Neutrophil (primary cell): ENCODE results near the gene MEGF9.

Source experiments
- H3K27ac ChIP-seq: fragments of 200-600 bp; sonication (generic); 2 replicates; pipeline ENCODE4 v1.5.1; 2016; ENCODE audit warnings: mild to moderate bottlenecking, moderate library complexity
- H3K27me3 ChIP-seq: fragments of 200-600 bp; sonication (generic); 2 replicates; pipeline ENCODE4 v1.6.0; 2016; ENCODE audit warnings: mild to moderate bottlenecking
- H3K36me3 ChIP-seq: fragments of 200-600 bp; sonication (generic); 2 replicates; pipeline ENCODE4 v1.5.1; 2017
- H3K4me1 ChIP-seq, 2 experiments: fragments of 200-600 bp in 1 of 2; sonication (generic) in 1 of 2; 1 replicate in 1 of 2; 2 replicates in 1 of 2; pipeline versions ENCODE4 v1.5.1 to v1.6.1; 2013 to 2016; ENCODE audit warnings: low read depth in 1 of 2, low read length in 1 of 2, mild to moderate bottlenecking in 1 of 2, moderate library complexity in 1 of 2; ENCODE audit not compliant: control insufficient read depth in 1 of 2, insufficient read depth in 1 of 2
- H3K4me3 ChIP-seq, 2 experiments: fragments of 200-600 bp in 1 of 2; sonication (generic) in 1 of 2; 1 replicate in 1 of 2; 2 replicates in 1 of 2; pipeline ENCODE4 v1.5.1; 2013 to 2016; ENCODE audit warnings: low read depth in 1 of 2, low read length in 1 of 2, mild to moderate bottlenecking in 1 of 2, moderate library complexity in 1 of 2
- H3K9me3 ChIP-seq: fragments of 200-600 bp; sonication (generic); 2 replicates; pipeline ENCODE4 v1.5.1; 2016
- TF ChIP-seq, protein P1 (sequence below): fragments of 200-600 bp; sonication (generic); IDR thresholded peaks from 2 replicates; pipeline ENCODE4 v1.5.1; 2016; ENCODE audit warnings: antibody characterized with exemption

The MEGF9 gene

DNA sequence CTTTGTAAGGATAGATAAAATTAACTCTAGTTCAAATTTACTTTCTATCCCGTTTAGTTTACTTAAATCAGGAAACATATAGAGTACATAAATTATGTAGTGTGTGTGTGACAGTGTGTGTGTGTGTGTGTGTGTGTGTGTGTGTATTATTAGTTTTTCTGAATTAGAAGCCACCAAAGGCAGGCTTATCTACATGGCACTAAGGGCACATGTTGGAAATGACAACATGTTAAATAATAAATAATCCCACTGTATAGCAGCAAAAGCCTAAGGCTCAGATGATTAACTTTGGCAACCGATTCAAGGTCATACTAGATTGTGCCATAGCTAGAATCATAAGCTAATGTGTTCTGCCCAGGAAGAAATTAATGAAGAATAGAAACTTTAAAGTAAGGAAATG is 54.6 kb downstream of the MEGF9 start:
- no peaks in the 10 kb centered on the region for H3K27me3 ChIP-seq
- H3K9me3 ChIP-seq = no peaks in the 10 kb centered on the region
- H3K27ac ChIP-seq = peak overlapping the region; percentile 40
- H3K36me3 ChIP-seq = peaks cover 45% of the 10 kb centered on the region
- H3K4me1 ChIP-seq = peaks cover 46 to 82% of the 10 kb centered on the region in 2 experiments
- no peak overlapping the region for H3K4me3 ChIP-seq
- TF ChIP-seq, protein P1, sequence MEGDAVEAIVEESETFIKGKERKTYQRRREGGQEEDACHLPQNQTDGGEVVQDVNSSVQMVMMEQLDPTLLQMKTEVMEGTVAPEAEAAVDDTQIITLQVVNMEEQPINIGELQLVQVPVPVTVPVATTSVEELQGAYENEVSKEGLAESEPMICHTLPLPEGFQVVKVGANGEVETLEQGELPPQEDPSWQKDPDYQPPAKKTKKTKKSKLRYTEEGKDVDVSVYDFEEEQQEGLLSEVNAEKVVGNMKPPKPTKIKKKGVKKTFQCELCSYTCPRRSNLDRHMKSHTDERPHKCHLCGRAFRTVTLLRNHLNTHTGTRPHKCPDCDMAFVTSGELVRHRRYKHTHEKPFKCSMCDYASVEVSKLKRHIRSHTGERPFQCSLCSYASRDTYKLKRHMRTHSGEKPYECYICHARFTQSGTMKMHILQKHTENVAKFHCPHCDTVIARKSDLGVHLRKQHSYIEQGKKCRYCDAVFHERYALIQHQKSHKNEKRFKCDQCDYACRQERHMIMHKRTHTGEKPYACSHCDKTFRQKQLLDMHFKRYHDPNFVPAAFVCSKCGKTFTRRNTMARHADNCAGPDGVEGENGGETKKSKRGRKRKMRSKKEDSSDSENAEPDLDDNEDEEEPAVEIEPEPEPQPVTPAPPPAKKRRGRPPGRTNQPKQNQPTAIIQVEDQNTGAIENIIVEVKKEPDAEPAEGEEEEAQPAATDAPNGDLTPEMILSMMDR = no peak

DNA sequence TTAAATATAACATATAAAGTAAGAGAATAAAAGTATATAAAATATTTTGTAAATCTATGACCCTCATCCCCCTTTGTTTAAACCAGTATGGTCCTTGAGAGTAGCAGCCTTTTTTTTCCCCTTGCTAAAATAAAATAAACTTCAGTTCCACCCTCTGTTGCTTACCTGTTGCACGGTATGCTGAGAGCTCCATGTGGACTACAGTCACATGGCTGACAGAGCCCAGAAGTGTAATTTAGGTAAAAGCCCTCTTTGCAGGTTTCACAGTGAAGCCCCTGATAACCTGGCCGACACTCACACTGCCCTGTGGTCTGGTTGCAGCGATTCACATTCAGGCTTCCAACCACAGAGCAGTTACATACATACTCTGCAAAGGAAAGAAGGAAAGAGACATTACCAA is 55.1 kb downstream of the MEGF9 start:
- TF ChIP-seq, protein P1 = no peak
- Histone ChIP-seq H3K27ac (peak overlapping the region; percentile 40), H3K9me3 (no peaks in the 10 kb centered on the region), H3K36me3 (peaks cover 50% of the 10 kb centered on the region), H3K27me3 (no peaks in the 10 kb centered on the region), H3K4me3 (no peak overlapping the region), H3K4me1 (peaks cover 42 to 77% of the 10 kb centered on the region in 2 experiments)

DNA sequence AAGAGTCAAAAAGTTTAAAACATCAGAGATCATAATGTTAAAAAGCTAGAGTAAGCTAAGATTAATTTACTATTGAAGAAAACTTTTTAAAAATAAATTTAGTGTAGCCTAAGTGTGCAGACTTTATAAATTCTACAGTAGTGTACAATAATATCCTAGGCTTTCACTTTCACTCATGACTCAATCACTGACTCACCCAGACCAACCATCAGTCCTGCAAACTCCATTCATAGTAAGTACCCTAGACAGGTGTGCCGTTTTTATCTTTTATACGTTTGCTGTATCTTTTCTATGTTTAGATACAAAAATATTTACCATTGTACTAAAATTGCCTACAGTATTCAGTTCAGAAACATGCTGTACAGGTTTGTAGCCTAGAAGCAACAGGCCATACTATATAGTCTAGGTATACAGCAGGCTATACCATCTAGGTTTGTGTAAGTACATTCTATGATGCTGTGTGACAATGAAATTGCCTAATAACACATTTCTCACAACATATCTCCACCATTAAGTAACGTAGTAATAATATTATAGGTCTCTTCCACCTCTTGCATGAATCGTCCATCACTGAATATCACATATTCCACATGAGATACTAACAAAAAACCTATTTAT is 59.2 kb downstream of the MEGF9 start:
- peaks cover 61% of the 10 kb centered on the region for H3K36me3 ChIP-seq
- no peak overlapping the region for H3K4me3 ChIP-seq
- TF ChIP-seq, protein P1 = no peak

DNA sequence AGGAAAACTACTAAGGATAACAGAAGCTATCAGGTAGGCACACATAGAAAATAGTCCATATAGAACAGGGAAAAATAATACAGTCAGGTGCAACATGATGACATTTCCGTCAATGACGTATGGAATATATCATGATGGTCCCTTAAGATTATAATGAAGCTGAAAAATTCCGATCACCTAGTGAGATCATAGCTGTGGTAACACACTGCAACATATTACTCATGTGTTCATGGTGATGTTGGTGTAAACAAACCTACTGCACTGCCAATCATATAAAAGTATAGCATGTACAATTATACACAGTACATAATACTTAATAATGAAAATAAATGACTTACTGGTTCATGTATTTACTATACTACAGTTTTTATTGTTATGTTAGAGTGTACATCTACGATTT is 60.0 kb downstream of the MEGF9 start:
- Histone ChIP-seq H3K4me1 (peaks cover 5 to 42% of the 10 kb centered on the region in 2 experiments), H3K9me3 (no peaks in the 10 kb centered on the region), H3K4me3 (no peak overlapping the region), H3K27ac (no peak overlapping the region), H3K27me3 (no peaks in the 10 kb centered on the region), H3K36me3 (peaks cover 68% of the 10 kb centered on the region)
- TF ChIP-seq, protein P1 = no peak

More for the DNA sequence above, 59.2 kb downstream of the MEGF9 start:
- Histone ChIP-seq H3K27me3 (no peaks in the 10 kb centered on the region), H3K27ac (peak overlapping the region; percentile 53), H3K9me3 (no peaks in the 10 kb centered on the region), H3K4me1 (peaks cover 8 to 45% of the 10 kb centered on the region in 2 experiments)

DNA sequence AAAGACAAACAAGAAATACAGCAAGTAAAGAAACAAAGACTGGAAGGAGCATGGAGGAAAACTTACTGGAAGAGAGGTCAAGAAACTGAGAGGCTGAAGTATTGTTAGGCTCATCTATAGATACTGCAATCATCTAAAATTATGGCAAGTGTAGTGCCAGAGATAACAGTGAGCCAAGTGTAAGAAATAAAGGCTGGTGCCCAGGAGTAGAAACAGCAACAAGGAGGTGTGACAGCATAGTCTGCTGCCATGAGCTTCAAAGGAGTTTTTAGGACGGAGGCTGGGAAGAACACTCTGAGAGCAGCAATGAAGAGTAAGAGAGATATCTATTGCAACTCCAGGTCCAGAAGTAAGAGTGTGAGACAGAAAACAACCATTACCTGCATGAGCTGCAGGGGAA is 60.5 kb downstream of the MEGF9 start:
- TF ChIP-seq, protein P1 = no peak
- H3K36me3 ChIP-seq = peaks cover 65% of the 10 kb centered on the region
- no peak overlapping the region for H3K4me3 ChIP-seq
- H3K27ac ChIP-seq = no peak overlapping the region
- no peaks in the 10 kb centered on the region for H3K27me3 ChIP-seq
- H3K9me3 ChIP-seq = no peaks in the 10 kb centered on the region
- peaks cover 10 to 42% of the 10 kb centered on the region in 2 experiments for H3K4me1 ChIP-seq
